T-helper 1 cell treated with Interleukin-12 subunit alpha and Interleukin-12 subunit beta and Interleukin-4 antibody, amounts not matched to agents 30 μg/mL and 1 μg/mL, for 36 hours (primary cell): ENCODE measurements around the gene IL4R.
"Not testable (repeated sequence)": the region's sequence is repeated elsewhere in the genome, so short reads cannot be mapped to it uniquely, and the experiment has no call there.

Experiments used
- H3K27ac Mint-ChIP-seq: one replicate; pipeline ENCODE4 v1.8.0; 2021; ENCODE audit warnings: mild to moderate bottlenecking, mixed read lengths
- H3K27me3 Mint-ChIP-seq: one replicate; pipeline ENCODE4 v1.8.0; 2021; ENCODE audit warnings: low read depth, mixed read lengths
- H3K36me3 Mint-ChIP-seq: one replicate; pipeline ENCODE4 v1.8.0; 2021; ENCODE audit warnings: low read depth, mixed read lengths
- H3K4me1 Mint-ChIP-seq: one replicate; pipeline ENCODE4 v1.8.0; 2021; ENCODE audit warnings: low read depth, mixed read lengths
- H3K4me3 Mint-ChIP-seq: one replicate; pipeline ENCODE4 v1.8.0; 2021; ENCODE audit warnings: mild to moderate bottlenecking, moderate library complexity, mixed read lengths
- H3K9me3 Mint-ChIP-seq: one replicate; pipeline ENCODE4 v1.8.0; 2021; ENCODE audit warnings: mixed read lengths

The IL4R gene

GRCh38 chr16:27281243-27281642 is 32.5 kb upstream of the IL4R start:
- Mint-ChIP-seq H3K9me3 (peaks cover 3% of the 10 kb centered on the region), H3K36me3 (peaks cover 14% of the 10 kb centered on the region), H3K4me3 (peak overlapping the region; percentile 52), H3K27me3 (peaks cover 23% of the 10 kb centered on the region), H3K4me1 (peaks cover 42% of the 10 kb centered on the region), H3K27ac (peak overlapping the region; percentile 23)

DNA sequence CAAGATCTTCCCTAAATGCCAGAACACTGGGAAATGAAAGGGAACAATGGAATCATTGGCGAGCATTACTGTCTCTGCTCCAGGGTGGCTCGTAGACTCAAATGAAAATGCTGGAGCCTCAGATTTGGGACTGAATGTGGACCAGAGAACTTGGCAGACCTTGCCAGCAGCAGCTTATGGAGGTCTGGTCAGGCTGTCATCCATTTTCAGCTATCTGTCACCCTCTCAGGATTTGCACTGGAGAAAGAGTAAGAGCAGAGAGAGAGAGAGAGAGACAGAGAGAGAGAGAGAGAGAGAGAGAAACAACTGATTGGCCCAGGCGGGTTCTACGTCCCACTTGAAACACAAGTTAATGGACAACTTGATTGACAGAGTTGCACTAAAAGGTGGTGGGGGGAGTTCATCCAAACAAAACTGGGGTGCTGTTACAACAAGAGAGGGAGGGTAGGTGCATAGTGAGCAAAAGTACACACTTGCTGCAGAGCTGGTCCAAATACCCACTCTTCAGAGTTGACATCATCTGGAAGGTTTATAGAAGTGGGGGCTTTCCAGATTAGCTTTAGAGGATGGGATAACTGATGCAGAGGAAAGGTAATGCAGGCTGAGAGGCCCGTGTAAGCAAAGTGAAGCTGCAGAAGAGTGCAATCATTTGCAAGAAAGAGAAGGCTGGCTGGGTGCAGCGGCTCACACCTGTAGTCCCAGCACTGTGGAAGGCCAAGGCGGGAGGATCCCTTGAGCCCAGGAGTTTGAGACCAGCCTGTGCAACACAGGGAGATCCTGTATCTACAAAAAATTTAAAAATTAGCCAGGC is 28.7 kb upstream of the IL4R start:
- H3K27me3 Mint-ChIP-seq, result peaks cover 20% of the 10 kb centered on the region
- peaks cover 19% of the 10 kb centered on the region for H3K36me3 Mint-ChIP-seq
- peaks cover 10% of the 10 kb centered on the region for H3K9me3 Mint-ChIP-seq
- peak overlapping the region; percentile 13 for H3K27ac Mint-ChIP-seq
- peaks cover 55% of the 10 kb centered on the region for H3K4me1 Mint-ChIP-seq
- H3K4me3 Mint-ChIP-seq, result no peak overlapping the region

DNA sequence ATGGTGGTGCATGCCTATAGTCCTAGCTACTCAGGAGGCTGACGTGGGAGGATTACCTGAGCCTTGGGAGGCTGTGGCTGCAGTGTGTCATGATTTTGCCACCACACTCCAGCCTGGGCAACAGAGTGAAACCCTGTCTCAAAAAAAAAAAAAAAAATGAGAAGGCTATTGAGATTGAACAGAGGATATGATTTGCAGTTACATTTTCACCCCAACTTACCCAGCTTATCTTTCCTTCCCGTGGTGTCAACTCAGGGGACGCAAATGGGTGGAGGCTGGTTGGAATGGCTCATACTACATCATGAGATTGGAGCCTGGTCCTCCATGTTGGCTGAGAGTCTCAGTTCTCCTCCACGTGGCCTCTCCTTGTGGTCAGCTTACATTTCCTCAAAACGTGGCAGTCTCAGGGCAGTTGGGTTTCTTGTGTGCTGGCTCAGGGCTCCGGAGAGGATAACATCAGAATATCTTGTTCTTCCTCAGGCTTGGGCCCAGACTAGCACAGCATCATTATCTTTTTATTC is 28.0 kb upstream of the IL4R start:
- H3K4me1 Mint-ChIP-seq, result peaks cover 62% of the 10 kb centered on the region
- H3K4me3 Mint-ChIP-seq, result no peak overlapping the region
- H3K27me3 Mint-ChIP-seq, result peaks cover 23% of the 10 kb centered on the region
- H3K36me3 Mint-ChIP-seq, result peaks cover 19% of the 10 kb centered on the region
- peaks cover 10% of the 10 kb centered on the region for H3K9me3 Mint-ChIP-seq
- peak overlapping the region; percentile 46 for H3K27ac Mint-ChIP-seq

- Mint-ChIP-seq H3K9me3 (peaks cover 7% of the 10 kb centered on the region), H3K4me1 (peaks cover 57% of the 10 kb centered on the region), H3K36me3 (peaks cover 17% of the 10 kb centered on the region), H3K27ac (peak overlapping the region; percentile 33), H3K27me3 (peaks cover 17% of the 10 kb centered on the region), H3K4me3 (no peak overlapping the region)
Measured at GRCh38 chr16:27286451-27286850, 27.3 kb upstream of the IL4R start.

DNA sequence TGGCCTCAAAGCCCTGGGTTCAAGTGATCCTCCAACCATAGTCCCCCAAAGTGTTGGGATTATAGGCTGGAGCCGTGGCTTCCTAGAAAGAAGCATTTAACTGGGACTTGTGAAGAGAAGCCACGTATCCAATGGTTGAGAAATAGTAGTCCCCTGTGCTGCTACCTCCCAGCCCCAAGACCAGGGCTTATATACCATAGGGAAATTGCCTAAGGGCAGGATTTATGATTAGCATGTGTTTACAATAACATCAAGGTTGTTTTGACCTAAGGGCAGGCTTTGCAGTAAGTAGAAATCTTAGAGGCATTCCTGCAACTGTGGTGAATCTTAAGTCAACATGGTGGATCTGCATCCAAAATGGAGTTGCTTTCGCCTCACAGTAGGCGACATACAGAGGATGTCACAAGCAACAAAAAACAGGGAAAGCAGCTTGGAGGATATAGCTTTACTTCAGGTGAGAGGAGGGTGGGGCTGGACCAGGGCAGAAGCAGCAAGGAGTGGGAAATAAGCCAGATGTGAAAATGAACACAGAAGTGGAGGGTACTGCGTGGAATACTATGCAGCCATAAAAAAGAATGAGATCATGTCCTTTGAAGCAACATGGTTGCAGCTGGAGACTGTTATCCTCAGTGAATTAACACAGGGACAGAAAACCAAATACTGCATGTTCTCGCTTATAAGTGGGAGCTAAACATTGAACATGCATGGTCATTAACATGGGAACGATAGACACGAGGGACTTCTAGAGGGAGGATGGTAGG is 26.5 kb upstream of the IL4R start:
- Mint-ChIP-seq H3K9me3 (peaks cover 7% of the 10 kb centered on the region), H3K4me1 (peaks cover 54% of the 10 kb centered on the region), H3K4me3 (no peak overlapping the region), H3K27me3 (peaks cover 12% of the 10 kb centered on the region), H3K27ac (no peak overlapping the region), H3K36me3 (peaks cover 17% of the 10 kb centered on the region)

DNA sequence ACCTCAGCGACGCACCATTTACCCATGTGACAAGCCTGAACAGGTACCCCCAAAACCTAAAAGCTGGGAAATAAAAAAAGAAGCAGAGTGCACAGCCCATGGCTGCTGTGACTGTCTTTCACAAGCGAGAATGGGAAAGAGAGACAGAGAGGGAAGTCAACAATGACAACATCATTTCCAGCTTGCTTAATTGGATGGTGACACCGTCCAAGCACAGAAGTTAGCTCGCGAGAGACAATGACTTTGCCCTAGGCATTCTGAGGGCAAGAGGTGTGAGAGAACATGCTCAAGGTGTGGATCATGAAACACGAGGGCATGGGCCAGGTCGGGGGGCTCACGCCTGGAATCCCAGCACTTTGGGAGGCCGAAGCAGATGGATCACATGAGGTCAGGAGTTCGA is 25.9 kb upstream of the IL4R start:
- Mint-ChIP-seq H3K9me3 (peaks cover 7% of the 10 kb centered on the region), H3K27ac (no peak overlapping the region), H3K4me3 (no peak overlapping the region), H3K27me3 (peaks cover 8% of the 10 kb centered on the region), H3K4me1 (peaks cover 51% of the 10 kb centered on the region), H3K36me3 (peaks cover 14% of the 10 kb centered on the region)

GRCh38 chr16:27288313-27288712 is 25.5 kb upstream of the IL4R start:
- H3K4me3 Mint-ChIP-seq, H3K27ac Mint-ChIP-seq, H3K9me3 Mint-ChIP-seq, H3K27me3 Mint-ChIP-seq: not testable (repeated sequence)
- Mint-ChIP-seq H3K36me3 (peaks cover 14% of the 10 kb centered on the region), H3K4me1 (peaks cover 49% of the 10 kb centered on the region)

DNA sequence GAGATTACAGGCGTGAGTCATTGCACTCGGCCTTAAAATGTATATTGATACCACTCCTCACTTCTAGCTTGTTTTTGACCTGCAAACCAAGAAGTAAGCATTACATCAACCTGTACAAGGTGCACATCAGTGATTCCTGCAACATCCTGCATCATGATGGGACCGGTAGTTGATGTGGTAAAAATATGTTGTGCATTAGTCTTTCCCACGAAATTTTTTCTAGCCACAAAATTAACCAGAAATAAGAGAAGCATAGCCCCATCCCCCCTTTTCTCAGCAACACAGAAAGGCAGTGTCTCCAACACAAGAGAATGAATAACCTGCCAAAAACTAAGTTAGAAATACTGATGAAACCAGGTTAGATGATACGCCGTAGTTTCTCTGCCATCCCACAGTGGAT is 24.1 kb upstream of the IL4R start:
- Mint-ChIP-seq H3K36me3 (peaks cover 14% of the 10 kb centered on the region), H3K27me3 (peaks cover 8% of the 10 kb centered on the region), H3K9me3 (peaks cover 7% of the 10 kb centered on the region), H3K27ac (peak overlapping the region; percentile 52), H3K4me3 (peak overlapping the region; percentile 15), H3K4me1 (peaks cover 38% of the 10 kb centered on the region)

DNA sequence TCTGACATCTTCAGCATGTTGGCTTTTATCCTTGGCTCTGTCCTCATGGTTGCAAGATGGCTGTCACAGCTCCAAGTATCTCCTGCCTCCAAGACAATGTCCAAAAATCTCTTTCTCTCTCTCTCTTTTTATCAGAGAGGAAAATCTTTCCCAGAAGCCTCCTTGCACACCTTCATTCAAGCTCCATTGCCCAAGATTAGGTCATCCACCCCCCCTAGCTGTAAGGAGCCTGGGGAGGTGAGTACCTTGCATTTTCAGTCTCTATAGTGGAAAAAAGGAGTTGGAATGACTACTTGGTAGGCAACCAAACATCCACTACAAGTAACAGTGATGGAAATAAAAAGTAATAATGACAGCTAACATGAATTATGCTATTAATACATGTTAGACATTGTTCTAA is 23.2 kb upstream of the IL4R start:
- Mint-ChIP-seq H3K27ac (peak overlapping the region; percentile 67), H3K27me3 (peaks cover 8% of the 10 kb centered on the region), H3K4me3 (no peak overlapping the region), H3K4me1 (peaks cover 31% of the 10 kb centered on the region), H3K36me3 (peaks cover 14% of the 10 kb centered on the region), H3K9me3 (peaks cover 7% of the 10 kb centered on the region)

DNA sequence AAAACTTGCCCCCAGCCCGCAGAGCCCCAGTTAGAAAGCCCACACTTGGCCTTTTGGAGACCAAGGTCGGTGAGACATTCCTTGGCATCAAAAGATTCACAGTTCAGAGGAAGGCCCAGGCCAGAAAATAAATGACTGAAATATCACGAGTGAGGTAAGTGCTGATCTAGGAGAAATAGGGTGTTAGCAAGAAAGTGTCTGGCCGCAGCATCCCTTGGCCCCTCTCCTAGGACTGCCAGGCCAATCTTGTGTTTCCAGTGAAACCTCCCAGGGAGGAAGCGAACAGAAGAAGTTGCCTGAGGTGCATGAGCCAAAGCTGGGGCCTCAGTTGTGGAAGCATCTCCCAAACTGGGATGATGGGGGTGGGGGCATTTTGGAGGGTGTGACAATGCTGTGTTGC is 22.7 kb upstream of the IL4R start:
- Mint-ChIP-seq H3K9me3 (peaks cover 7% of the 10 kb centered on the region), H3K27ac (no peak overlapping the region), H3K4me1 (peaks cover 27% of the 10 kb centered on the region), H3K4me3 (no peak overlapping the region), H3K36me3 (peaks cover 10% of the 10 kb centered on the region), H3K27me3 (peaks cover 8% of the 10 kb centered on the region)

GRCh38 chr16:27291722-27292240 is 22.0 kb upstream of the IL4R start:
- H3K4me3 Mint-ChIP-seq, result no peak overlapping the region
- peak overlapping the region; percentile 34 for H3K27ac Mint-ChIP-seq
- H3K4me1 Mint-ChIP-seq, result peaks cover 28% of the 10 kb centered on the region
- peaks cover 7% of the 10 kb centered on the region for H3K36me3 Mint-ChIP-seq
- peaks cover 8% of the 10 kb centered on the region for H3K27me3 Mint-ChIP-seq
- peaks cover 7% of the 10 kb centered on the region for H3K9me3 Mint-ChIP-seq

DNA sequence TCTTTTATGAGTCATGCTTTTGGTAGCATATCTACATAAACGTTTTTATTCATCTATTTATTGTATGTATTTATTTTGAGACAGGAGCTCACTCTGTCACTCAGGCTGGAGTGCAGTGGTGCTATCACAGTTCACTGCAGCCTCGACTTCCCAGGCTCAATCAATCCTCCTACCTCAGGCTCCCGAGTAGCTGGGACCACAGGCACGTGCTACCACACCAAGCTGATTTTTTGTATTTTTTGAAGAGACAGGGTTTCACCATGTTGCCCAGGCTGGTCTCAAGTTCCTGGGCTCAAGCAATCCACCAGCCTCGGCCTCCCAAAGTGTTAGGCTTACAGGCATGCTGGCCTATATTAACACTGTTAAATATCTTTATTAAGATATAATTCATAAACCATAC is 20.4 kb upstream of the IL4R start:
- Mint-ChIP-seq H3K27ac (no peak overlapping the region), H3K36me3 (peaks cover 2% of the 10 kb centered on the region), H3K4me1 (peaks cover 28% of the 10 kb centered on the region), H3K9me3 (no peaks in the 10 kb centered on the region), H3K4me3 (no peak overlapping the region), H3K27me3 (peaks cover 8% of the 10 kb centered on the region)

GRCh38 chr16:27298132-27298531 is 15.6 kb upstream of the IL4R start:
- H3K4me1 Mint-ChIP-seq, result peaks cover 8% of the 10 kb centered on the region
- no peaks in the 10 kb centered on the region for H3K9me3 Mint-ChIP-seq
- no peak overlapping the region for H3K27ac Mint-ChIP-seq
- peaks cover 4% of the 10 kb centered on the region for H3K36me3 Mint-ChIP-seq
- H3K4me3 Mint-ChIP-seq, result no peak overlapping the region
- H3K27me3 Mint-ChIP-seq, result peaks cover 6% of the 10 kb centered on the region

GRCh38 chr16:27301236-27301861 is 12.4 kb upstream of the IL4R start:
- Mint-ChIP-seq H3K4me3 (no peak overlapping the region), H3K27ac (no peak overlapping the region), H3K27me3 (peaks cover 14% of the 10 kb centered on the region), H3K36me3 (peaks cover 6% of the 10 kb centered on the region), H3K9me3 (peaks cover 6% of the 10 kb centered on the region), H3K4me1 (peaks cover 15% of the 10 kb centered on the region)
